IPS-15b (cell line): Measurements from ENCODE around the gene POLR3GL.

Experiments used
- H3K27me3 ChIP-seq: one replicate; pipeline ENCODE4 v1.6.1; 2013; ENCODE audit warnings: low read length; ENCODE audit not compliant: control insufficient read depth, insufficient read depth
- H3K36me3 ChIP-seq: one replicate; pipeline ENCODE4 v1.6.1; 2013; ENCODE audit warnings: low read length; ENCODE audit not compliant: control insufficient read depth, insufficient read depth
- H3K4me1 ChIP-seq: one replicate; pipeline ENCODE4 v1.6.1; 2013; ENCODE audit warnings: mild to moderate bottlenecking, low read length; ENCODE audit not compliant: control insufficient read depth, insufficient read depth
- H3K4me3 ChIP-seq: one replicate; pipeline ENCODE4 v1.5.1; 2013; ENCODE audit warnings: low read depth, low read length
- H3K9ac ChIP-seq: one replicate; pipeline ENCODE4 v1.6.1; 2013; ENCODE audit warnings: low read depth, mild to moderate bottlenecking, low read length
- H3K9me3 ChIP-seq: one replicate; pipeline ENCODE4 v1.6.1; 2013; ENCODE audit warnings: mild to moderate bottlenecking, low read length; ENCODE audit not compliant: control insufficient read depth, insufficient read depth

POLR3GL gene

DNA sequence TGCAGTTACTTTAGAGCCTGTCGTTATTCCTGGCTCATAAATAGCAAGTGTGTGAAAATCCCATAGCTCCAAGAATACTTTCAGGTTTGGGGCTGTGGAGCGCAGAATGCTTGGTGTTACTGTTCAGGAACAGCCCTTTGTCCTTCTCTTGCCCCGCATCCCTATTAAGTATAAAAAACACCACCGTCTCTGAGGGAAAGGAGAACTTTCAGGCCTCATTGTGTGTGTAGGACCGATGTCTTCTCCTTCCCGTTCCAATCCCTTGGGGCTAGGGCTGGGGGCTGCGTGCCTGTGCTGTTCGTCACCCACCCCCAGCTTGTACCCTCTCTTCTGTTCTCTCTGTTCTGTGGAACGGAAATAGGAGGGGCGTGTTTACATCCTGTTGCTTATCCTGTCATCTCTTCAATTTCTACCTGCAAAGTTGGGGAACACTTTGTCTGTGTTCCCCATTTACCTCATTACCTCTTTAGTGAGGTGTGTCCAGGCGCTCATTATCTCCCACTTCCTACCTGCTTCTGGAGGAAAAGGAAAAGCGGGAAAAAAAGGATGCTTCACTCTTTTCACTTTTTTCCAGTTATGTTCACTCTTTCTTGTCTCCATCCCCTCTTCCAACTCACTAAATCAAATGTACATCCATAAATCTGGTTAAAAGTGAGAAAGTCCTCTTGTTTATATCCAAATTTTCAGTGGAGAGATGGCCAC lies 32.7 kb downstream of the POLR3GL start:
- Histone ChIP-seq H3K9me3 (no peaks in the 10 kb centered on the region), H3K4me3 (peak overlapping the region; percentile 93), H3K9ac (no peak overlapping the region), H3K36me3 (peaks cover 9% of the 10 kb centered on the region), H3K4me1 (peaks cover 12% of the 10 kb centered on the region), H3K27me3 (peaks cover 11% of the 10 kb centered on the region)

DNA sequence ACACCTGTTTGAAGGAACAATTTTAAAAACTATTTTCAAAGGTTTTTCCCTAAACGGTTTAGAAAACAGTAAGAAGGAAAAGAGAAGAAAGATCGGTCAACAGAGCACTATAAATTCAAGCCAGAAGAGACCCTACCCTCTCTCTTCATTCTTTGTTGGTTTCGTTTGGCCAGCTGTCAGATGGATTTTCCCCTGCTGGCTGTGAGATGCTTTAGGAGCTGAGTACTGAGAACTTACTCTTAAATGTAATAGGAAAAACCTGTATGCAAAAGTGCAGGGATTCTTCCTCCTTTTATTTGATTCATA lies 33.2 kb downstream of the POLR3GL start:
- no peak overlapping the region for H3K4me3 ChIP-seq
- H3K9ac ChIP-seq, result no peak overlapping the region

DNA sequence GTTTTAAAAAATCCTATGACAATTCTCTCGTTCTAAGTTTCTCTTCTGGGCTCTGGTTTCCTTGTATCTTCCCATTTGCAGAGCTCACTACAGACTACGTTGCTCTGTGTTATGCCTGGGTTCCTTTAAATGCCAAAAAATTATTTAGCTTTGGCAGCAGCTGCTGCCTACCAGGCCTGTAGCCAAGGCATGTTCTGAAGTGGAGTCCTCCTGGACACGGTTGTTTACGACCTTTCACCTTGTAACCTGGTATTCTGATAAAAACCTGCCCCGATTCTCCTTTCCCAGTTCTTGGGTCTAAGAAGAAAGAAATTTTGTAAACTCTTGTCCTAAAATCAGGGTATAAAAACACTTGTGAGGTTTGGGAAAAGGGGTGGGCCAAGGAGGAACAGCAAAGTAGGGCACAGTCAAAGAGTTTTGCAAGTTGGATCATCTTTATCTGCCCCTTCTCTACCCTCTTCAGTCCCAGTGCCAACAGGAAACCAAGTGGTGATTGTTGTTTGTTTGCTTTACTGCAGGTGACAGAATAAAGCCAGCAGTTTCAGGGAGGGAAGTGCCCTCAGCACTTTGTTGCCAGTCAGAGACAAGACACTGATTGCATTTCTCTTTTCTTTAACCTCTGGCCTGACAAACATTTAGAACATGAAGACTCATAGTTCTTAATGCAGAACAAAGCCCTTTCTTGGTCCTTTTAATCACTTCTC lies 35.0 kb downstream of the POLR3GL start:
- Histone ChIP-seq H3K4me3 (no peak overlapping the region), H3K9ac (no peak overlapping the region), H3K27me3 (peaks cover 11% of the 10 kb centered on the region), H3K36me3 (no peaks in the 10 kb centered on the region), H3K9me3 (no peaks in the 10 kb centered on the region), H3K4me1 (peaks cover 12% of the 10 kb centered on the region)

More for the DNA sequence above, 33.2 kb downstream of the POLR3GL start:
- H3K9me3 ChIP-seq, result no peaks in the 10 kb centered on the region
- H3K27me3 ChIP-seq, result peaks cover 11% of the 10 kb centered on the region
- H3K4me1 ChIP-seq, result peaks cover 12% of the 10 kb centered on the region
- H3K36me3 ChIP-seq, result peaks cover 9% of the 10 kb centered on the region

DNA sequence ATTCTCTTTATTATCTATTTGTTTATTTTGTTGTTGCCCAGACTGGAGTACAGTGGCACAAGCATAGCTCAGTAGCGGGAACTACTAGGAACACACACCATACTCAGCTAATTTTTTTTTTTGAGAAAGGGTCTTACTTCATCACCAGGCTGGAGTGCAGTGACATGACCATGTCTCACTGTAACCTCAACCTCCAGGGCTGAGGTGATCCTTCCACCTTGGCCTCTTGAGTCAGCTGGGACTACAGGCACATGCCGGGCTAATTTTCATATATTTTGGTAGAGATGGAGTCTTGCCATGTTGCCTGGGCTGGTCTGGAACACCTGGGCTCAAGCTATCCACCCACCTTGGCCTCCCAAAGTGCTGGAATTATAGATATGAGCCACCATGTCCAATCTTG lies 37.2 kb downstream of the POLR3GL start:
- Histone ChIP-seq H3K4me1 (peaks cover 12% of the 10 kb centered on the region), H3K9me3 (no peaks in the 10 kb centered on the region), H3K36me3 (no peaks in the 10 kb centered on the region), H3K9ac (no peak overlapping the region), H3K4me3 (no peak overlapping the region), H3K27me3 (peaks cover 2% of the 10 kb centered on the region)

DNA sequence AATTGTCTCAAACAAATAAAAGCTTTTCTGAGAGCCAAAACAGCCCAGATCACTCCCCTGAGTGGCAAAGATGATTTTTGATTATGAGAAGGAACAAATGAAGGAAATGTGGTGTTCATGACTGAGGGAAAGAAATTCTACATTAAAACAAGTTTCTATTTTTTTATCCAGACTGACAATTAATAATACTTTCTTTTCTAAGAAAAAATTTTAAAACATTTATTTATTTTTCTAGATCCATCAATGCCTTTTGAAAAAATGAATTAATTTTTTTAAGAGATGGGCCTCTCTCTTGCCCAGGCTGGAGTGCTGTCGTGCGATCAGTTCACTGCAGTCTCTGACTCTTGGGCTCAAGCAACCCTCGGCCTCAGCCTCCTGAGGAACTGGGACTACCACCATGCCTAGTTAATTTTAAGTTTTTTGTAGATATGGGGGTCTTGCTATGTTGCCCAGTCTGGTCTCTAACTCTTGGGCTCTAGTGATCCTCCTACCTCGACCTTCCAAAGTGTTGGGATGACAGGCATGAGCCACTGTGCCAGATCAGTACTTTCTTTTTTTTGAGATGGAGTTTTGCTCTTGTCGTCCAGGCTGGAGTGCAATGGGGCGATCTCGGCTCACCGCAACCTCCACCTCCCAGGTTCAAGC lies 43.1 kb downstream of the POLR3GL start:
- Histone ChIP-seq H3K4me1 (no peaks in the 10 kb centered on the region), H3K27me3 (no peaks in the 10 kb centered on the region), H3K9me3 (no peaks in the 10 kb centered on the region), H3K36me3 (no peaks in the 10 kb centered on the region), H3K4me3 (no peak overlapping the region), H3K9ac (no peak overlapping the region)

DNA sequence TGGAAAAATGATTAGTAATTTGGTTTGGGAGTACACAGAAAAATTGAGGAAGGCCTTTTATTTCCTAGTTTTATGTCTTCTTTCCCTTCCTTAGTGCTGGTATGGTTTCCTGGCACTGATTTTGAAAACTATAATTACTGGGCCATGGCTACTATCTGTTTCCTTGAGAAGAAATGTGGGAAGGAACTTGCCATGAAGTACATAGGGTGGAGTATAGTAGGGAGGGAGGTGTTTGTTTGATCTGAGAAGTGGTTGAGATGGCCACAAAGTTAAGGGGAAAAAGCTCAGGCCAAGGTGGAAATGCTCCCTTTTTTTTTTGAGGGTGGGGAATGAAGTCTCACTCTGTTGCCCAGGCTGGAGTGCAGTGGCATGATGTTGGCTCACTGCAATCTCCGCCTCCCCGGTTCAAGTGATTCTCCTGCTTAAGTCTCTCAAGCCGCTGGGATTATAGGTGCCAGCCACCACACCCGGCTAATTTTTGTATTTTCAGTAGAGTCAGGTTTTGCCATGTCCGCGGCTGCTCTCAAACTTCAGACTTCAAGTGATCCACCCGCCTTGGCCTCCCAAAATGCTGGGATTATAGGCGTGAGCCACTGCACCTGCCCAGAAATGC lies 45.7 kb downstream of the POLR3GL start:
- H3K4me3 ChIP-seq, result no peak overlapping the region
- no peaks in the 10 kb centered on the region for H3K4me1 ChIP-seq
- H3K36me3 ChIP-seq, result no peaks in the 10 kb centered on the region
- no peaks in the 10 kb centered on the region for H3K27me3 ChIP-seq
- no peak overlapping the region for H3K9ac ChIP-seq
- no peaks in the 10 kb centered on the region for H3K9me3 ChIP-seq

DNA sequence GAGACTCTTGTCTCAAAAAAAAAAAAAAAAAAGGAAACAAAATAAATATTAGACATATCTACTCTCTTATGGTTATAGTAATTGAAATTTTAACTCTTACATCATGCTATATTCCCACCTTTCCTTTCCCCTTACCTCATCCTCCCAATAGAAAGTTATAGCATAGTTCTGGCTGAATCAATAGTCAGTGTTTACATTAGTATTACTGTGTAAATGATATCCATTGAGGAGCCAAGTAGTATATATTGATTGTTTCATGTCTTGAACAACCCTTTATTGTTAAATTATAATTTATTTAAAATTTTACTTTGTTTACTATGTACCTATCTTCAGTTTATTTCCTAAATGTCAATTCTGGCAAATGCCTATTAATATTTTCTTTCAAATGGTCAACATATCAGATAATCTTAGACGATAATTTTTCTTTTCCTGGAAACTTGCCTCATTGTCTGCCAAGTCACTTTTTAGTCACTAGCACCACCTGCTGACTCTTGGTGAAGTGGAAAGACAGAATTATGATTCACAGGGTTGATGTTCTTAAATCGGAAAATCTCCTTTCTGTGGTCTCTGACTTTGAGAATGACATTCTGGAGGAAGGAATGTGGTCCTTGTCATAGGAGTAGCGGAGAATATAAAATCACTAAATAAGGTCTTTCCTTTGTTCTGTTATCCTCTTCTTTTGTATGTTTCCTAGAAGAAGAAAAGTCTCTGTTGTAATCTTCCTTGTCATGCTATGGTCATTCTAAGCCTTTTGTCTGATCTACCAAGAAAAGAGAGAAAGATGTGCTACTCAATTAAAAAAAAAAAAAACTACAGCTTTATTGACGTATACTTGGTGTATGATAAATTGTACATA lies 48.4 kb downstream of the POLR3GL start:
- H3K4me3 ChIP-seq, result no peak overlapping the region
- peaks cover 13% of the 10 kb centered on the region for H3K27me3 ChIP-seq
- no peaks in the 10 kb centered on the region for H3K9me3 ChIP-seq
- H3K4me1 ChIP-seq, result no peaks in the 10 kb centered on the region
- no peak overlapping the region for H3K9ac ChIP-seq
- no peaks in the 10 kb centered on the region for H3K36me3 ChIP-seq

DNA sequence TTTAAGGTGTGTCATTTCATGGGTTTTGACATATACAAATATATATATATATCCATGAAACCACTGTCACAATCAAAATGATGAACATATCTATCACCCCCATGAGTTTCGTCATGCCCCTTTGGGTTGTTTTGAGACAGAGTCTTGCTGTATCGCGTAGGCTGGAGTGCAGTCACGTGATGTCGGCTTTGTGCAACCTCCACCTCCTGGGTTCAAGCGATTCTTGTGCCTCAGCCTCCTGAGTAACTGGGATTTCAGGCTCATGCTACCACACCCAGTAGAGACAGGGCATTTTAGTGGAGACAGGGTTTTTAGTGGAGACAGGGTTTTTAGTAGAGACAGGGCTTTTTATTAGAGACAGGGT lies 49.1 kb downstream of the POLR3GL start:
- no peak overlapping the region for H3K4me3 ChIP-seq
- peaks cover 19% of the 10 kb centered on the region for H3K27me3 ChIP-seq
- no peaks in the 10 kb centered on the region for H3K4me1 ChIP-seq
- H3K9ac ChIP-seq, result no peak overlapping the region
- H3K9me3 ChIP-seq, result no peaks in the 10 kb centered on the region
- H3K36me3 ChIP-seq, result no peaks in the 10 kb centered on the region

DNA sequence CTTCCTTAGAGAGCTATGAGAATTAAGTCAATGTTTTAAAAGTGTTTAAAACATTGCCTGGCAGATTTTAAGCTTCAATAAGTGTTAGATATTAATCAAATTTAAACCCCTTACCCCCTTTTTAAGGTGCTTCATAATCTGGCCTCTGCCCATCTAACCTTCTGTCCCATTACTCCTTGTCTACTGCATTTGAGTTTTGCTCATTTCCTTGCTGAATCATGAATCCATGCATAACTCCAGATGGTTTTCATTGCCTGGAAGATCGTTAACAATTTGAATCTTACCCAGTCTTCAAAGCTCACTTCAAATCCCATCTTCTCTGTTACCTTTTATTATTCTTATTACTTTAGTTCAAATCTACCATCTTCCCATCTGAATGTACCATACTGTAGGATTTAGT lies 52.4 kb downstream of the POLR3GL start:
- H3K36me3 ChIP-seq, result no peaks in the 10 kb centered on the region
- H3K27me3 ChIP-seq, result peaks cover 47% of the 10 kb centered on the region
- no peak overlapping the region for H3K9ac ChIP-seq
- no peak overlapping the region for H3K4me3 ChIP-seq
- H3K4me1 ChIP-seq, result no peaks in the 10 kb centered on the region
- H3K9me3 ChIP-seq, result no peaks in the 10 kb centered on the region

DNA sequence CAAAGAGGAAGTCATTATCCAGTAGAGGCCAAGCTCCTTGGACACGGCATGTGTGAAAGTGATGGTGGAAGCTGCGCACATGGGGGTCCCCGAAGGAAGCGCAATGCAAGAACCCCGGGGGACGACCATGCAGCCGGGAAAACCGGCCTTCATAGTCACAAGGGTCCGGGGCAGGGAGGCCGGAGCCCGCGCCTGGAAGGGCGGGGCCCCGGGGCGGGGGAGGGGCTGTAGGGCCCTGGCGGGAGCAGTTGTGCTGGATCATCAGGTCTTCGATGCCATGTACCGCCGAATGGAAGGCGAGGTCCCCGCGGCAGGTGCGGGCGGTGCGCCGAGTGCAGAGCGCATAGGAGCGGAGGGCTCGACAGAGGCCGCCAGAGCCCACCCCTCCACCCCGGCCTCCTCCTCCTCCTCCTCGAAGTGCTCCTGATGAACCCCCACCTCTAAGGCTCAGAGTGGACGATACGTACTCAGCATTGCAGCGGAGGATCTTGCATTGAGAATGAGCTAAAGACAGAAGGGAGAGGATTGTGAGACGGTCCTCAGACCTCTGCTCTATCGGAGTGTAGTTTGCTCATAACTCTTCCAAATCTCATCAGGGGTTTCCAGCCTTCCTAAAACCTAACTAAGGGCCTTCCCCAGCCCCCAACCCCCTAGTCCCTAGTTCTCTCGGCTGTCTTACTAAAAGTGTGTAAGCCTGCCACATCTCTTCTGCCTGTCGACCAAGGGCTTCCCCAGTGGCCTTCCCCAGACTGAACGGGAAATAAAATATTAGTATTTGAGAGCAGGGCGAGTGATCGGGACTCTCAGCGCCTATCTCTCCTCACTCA lies 55.0 kb downstream of the POLR3GL start:
- Histone ChIP-seq H3K9ac (no peak overlapping the region), H3K36me3 (no peaks in the 10 kb centered on the region), H3K4me3 (peak overlapping the region; percentile 77), H3K27me3 (peaks cover 47% of the 10 kb centered on the region), H3K9me3 (no peaks in the 10 kb centered on the region), H3K4me1 (no peaks in the 10 kb centered on the region)
